H1 (cell line): ENCODE measurements around the gene RHEB. TPM values are rescaled to one million over a fixed set of nuclear protein-coding genes. Genes with fewer than 3 reads are reported as not detected.

Experiments used
- CTCF ChIA-PET: fragments of 300-600 bp; sonication (Branson Sonifier 250); formaldehyde crosslinking; loops from one replicate; lab custom pipeline; 2021; ENCODE audit not compliant: partially characterized antibody; lab: Charles Lee
- POLR2A ChIA-PET: fragments of 300-600 bp; sonication (Branson Sonifier 250); formaldehyde crosslinking; loops from one replicate; lab custom pipeline; 2021; ENCODE audit warnings: inconsistent platforms; ENCODE audit not compliant: partially characterized antibody; lab: Charles Lee
- DNase-seq, 2 experiments: peaks; one replicate each; pipeline versions ENCODE4 v3.0.0 to v3.0.0-alpha.2; 2010 to 2022; ENCODE audit warnings: low spot score in 2 of 2, low read depth in 1 of 2, mixed read lengths in 1 of 2
- FAIRE-seq: peaks from 2 replicates; lab custom pipeline; 2011; peaks lifted over from hg19 to GRCh38; lab: Jason Lieb, UNC
- H2AFZ ChIP-seq: 2 replicates; pipeline ENCODE4 v1.8.1; 2012; ENCODE audit warnings: low read length, inconsistent platforms
- H2AK5ac ChIP-seq: 2 replicates; pipeline ENCODE4 v1.6.1; 2013; ENCODE audit warnings: low read depth, low read length
- H2BK120ac ChIP-seq: replicated peaks from 2 replicates; pipeline ENCODE3; 2013; ENCODE audit warnings: low read depth, low read length, inconsistent platforms
- H2BK12ac ChIP-seq: 2 replicates; pipeline ENCODE4 v1.6.1; 2013; ENCODE audit warnings: low read depth, low read length
- H2BK15ac ChIP-seq: 2 replicates; pipeline ENCODE4 v1.6.1; 2013; ENCODE audit warnings: low read length
- H2BK20ac ChIP-seq: 2 replicates; pipeline ENCODE4 v1.6.1; 2013; ENCODE audit warnings: low read length
- H2BK5ac ChIP-seq: 2 replicates; pipeline ENCODE4 v1.6.1; 2013; ENCODE audit warnings: low read depth, low read length
- H3K14ac ChIP-seq: 2 replicates; pipeline ENCODE4 v1.6.1; 2013; ENCODE audit warnings: inconsistent platforms; ENCODE audit not compliant: insufficient read length
- H3K18ac ChIP-seq: 2 replicates; pipeline ENCODE4 v1.6.1; 2013; ENCODE audit warnings: low read length; ENCODE audit errors: extremely low read depth
- H3K23ac ChIP-seq: 2 replicates; pipeline ENCODE4 v1.6.1; 2013; ENCODE audit warnings: inconsistent platforms; ENCODE audit not compliant: insufficient read length
- H3K23me2 ChIP-seq: 2 replicates; pipeline ENCODE4 v1.6.1; 2013; ENCODE audit warnings: low read depth, low read length
- H3K27ac ChIP-seq: 2 replicates; pipeline ENCODE4 v1.6.1; 2011; ENCODE audit warnings: low read depth, low read length, inconsistent platforms
- H3K27me3 ChIP-seq, 4 experiments: replicated peaks in 1 of 4; 1 replicate in 1 of 4; 2 replicates in 3 of 4; pipeline versions ENCODE4 v1.6.1 to v1.8.1; 2011 to 2013; ENCODE audit warnings: low read length in 3 of 4, mild to moderate bottlenecking in 3 of 4, inconsistent platforms in 2 of 4, mixed read lengths in 2 of 4, moderate library complexity in 1 of 4; ENCODE audit not compliant: control insufficient read depth in 3 of 4, insufficient read depth in 3 of 4; ENCODE audit errors: extremely low read depth in 1 of 4
- H3K36me3 ChIP-seq, 4 experiments: 2 replicates each; pipeline versions ENCODE4 v1.6.1 to v1.8.1; 2011 to 2013; ENCODE audit warnings: mild to moderate bottlenecking in 4 of 4, low read length in 3 of 4, moderate library complexity in 2 of 4, control low read depth in 1 of 4, inconsistent platforms in 1 of 4; ENCODE audit not compliant: insufficient read depth in 4 of 4, control insufficient read depth in 2 of 4
- H3K4ac ChIP-seq: replicated peaks from 2 replicates; pipeline ENCODE3; 2013; ENCODE audit warnings: low read length, low read depth, mixed read lengths, inconsistent platforms; ENCODE audit not compliant: insufficient read length
- H3K4me1 ChIP-seq, 4 experiments: replicated peaks in 1 of 4; 1 replicate in 1 of 4; 2 replicates in 3 of 4; pipeline versions ENCODE4 v1.6.1 to v1.8.1; 2011 to 2013; ENCODE audit warnings: low read length in 3 of 4, inconsistent platforms in 2 of 4, mixed read lengths in 1 of 4; ENCODE audit not compliant: insufficient read depth in 4 of 4, control insufficient read depth in 3 of 4
- H3K4me2 ChIP-seq, 2 experiments: 2 replicates each; pipeline versions ENCODE4 v1.6.1 to v1.8.1; 2011 to 2013; ENCODE audit warnings: low read depth in 2 of 2, low read length in 2 of 2, control low read depth in 1 of 2, inconsistent platforms in 1 of 2, mild to moderate bottlenecking in 1 of 2; ENCODE audit not compliant: insufficient read depth in 1 of 2
- H3K4me3 ChIP-seq, 4 experiments: fragments of 200-600, 300-600 bp in 1 of 4; sonication (generic), shearing (Covaris generic), sonication (Bioruptor Twin) in 1 of 4; 2 replicates each; pipeline versions ENCODE4 v1.5.1 to v1.8.1; 2011 to 2016; ENCODE audit warnings: low read length in 4 of 4, low read depth in 3 of 4, control low read depth in 2 of 4, inconsistent platforms in 2 of 4, mild to moderate bottlenecking in 2 of 4, mixed read lengths in 1 of 4, moderate library complexity in 1 of 4; ENCODE audit not compliant: insufficient read depth in 2 of 4; ENCODE audit errors: extremely low read depth in 1 of 4
- H3K56ac ChIP-seq: replicated peaks from 2 replicates; pipeline ENCODE3; 2013; ENCODE audit warnings: low read depth, mild to moderate bottlenecking, mixed read lengths, low read length, inconsistent platforms; ENCODE audit not compliant: insufficient read length
- H3K79me1 ChIP-seq: 2 replicates; pipeline ENCODE4 v1.6.1; 2013; ENCODE audit warnings: low read depth, low read length, control low read depth
- H3K79me2 ChIP-seq, 2 experiments: 2 replicates each; pipeline versions ENCODE4 v1.6.1 to v1.8.1; 2012 to 2013; ENCODE audit warnings: low read length in 2 of 2, mild to moderate bottlenecking in 2 of 2, inconsistent platforms in 1 of 2; ENCODE audit not compliant: insufficient read depth in 2 of 2, control insufficient read depth in 1 of 2
- H3K9ac ChIP-seq, 4 experiments: replicated peaks in 1 of 4; 1 replicate in 1 of 4; 2 replicates in 3 of 4; pipeline versions ENCODE4 v1.6.1 to v1.8.1; 2011 to 2013; ENCODE audit warnings: low read depth in 3 of 4, low read length in 3 of 4, control low read depth in 2 of 4, mild to moderate bottlenecking in 2 of 4, moderate library complexity in 2 of 4, inconsistent platforms in 1 of 4; ENCODE audit errors: extremely low read depth in 1 of 4
- H3K9me3 ChIP-seq, 2 experiments: 2 replicates each; pipeline versions ENCODE4 v1.6.1 to v1.8.1; 2012 to 2013; ENCODE audit warnings: mild to moderate bottlenecking in 2 of 2, moderate library complexity in 2 of 2, control low read depth in 1 of 2, inconsistent platforms in 1 of 2, low read depth in 1 of 2, low read length in 1 of 2, mixed read lengths in 1 of 2; ENCODE audit not compliant: insufficient read depth in 2 of 2
- H4K20me1 ChIP-seq, 2 experiments: replicated peaks in 1 of 2; 2 replicates each; pipeline versions ENCODE3 to v1.8.1; 2011 to 2013; ENCODE audit warnings: inconsistent platforms in 2 of 2, low read length in 2 of 2, mild to moderate bottlenecking in 1 of 2; ENCODE audit not compliant: insufficient read depth in 2 of 2, control insufficient read depth in 1 of 2
- H4K5ac ChIP-seq: 2 replicates; pipeline ENCODE4 v1.6.1; 2013; ENCODE audit warnings: low read length, low read depth, mixed read lengths, inconsistent platforms; ENCODE audit not compliant: insufficient read length
- H4K8ac ChIP-seq: 2 replicates; pipeline ENCODE4 v1.8.0; 2013; ENCODE audit warnings: mild to moderate bottlenecking, moderate library complexity, low read length, inconsistent platforms; ENCODE audit not compliant: insufficient read depth; ENCODE audit errors: extremely low read depth
- H4K91ac ChIP-seq: replicated peaks from 2 replicates; pipeline ENCODE3; 2013; ENCODE audit warnings: low read length, mixed read lengths, inconsistent platforms; ENCODE audit not compliant: insufficient read length
- CTBP2 ChIP-seq: IDR thresholded peaks from 2 replicates; pipeline ENCODE4 v1.7.0; 2011; ENCODE audit warnings: borderline replicate concordance, mild to moderate bottlenecking, moderate library complexity, mixed read lengths, low read length; ENCODE audit not compliant: insufficient read depth, insufficient read length
- GABPA ChIP-seq: IDR thresholded peaks from 2 replicates; pipeline ENCODE4 v1.6.1; 2011; ENCODE audit warnings: mild to moderate bottlenecking, low read length, moderate library complexity, borderline replicate concordance; ENCODE audit not compliant: insufficient read depth
- RXRA ChIP-seq: IDR thresholded peaks from 2 replicates; pipeline ENCODE4 v1.6.1; 2011; ENCODE audit warnings: low read depth, mild to moderate bottlenecking, low read length, moderate library complexity; ENCODE audit not compliant: insufficient read depth
- SIN3A ChIP-seq, 2 experiments: IDR thresholded peaks in 1 of 2; conservative IDR thresholded peaks in 1 of 2; 2 replicates each; pipeline ENCODE4 v1.6.1; 2011 to 2012; ENCODE audit warnings: low read length in 2 of 2, improper control_type of control experiment in 1 of 2, low read depth in 1 of 2, mild to moderate bottlenecking in 1 of 2
- SUZ12 ChIP-seq: fragments of 200-600 bp; sonication (generic); IDR thresholded peaks from 2 replicates; pipeline ENCODE4 v1.6.1; 2012; ENCODE audit warnings: mild to moderate bottlenecking, inconsistent platforms, low read length, moderate library complexity, mixed read lengths
- WGBS, 2 experiments: shearing (Covaris generic) in 1 of 2; methylation state at CpG; one replicate each; pipeline versions ENCODE4 v1.1.6 to v1.1.7; 2013 to 2015; ENCODE audit warnings: low lambda C conversion rate in 2 of 2, mixed read lengths in 2 of 2, inconsistent platforms in 1 of 2, low coverage in 1 of 2, missing lambda C conversion rate in 1 of 2; ENCODE audit not compliant: insufficient replicate concordance in 2 of 2, insufficient coverage in 1 of 2, insufficient read length in 1 of 2; ENCODE audit errors: extremely low coverage in 1 of 2, missing lambda C conversion rate in 1 of 2; 5-methylcytosine and 5-hydroxymethylcytosine counted together
- polyA plus RNA-seq, 7 experiments: library from polyadenylated mRNA; depleted of rRNA in 3 of 7; stranded (reverse) in 5 of 7; unstranded in 2 of 7; fragments of >200 nt in 5 of 7; fragments of 200-250 nt in 2 of 7; gene quantifications; 1 replicate in 5 of 7; 2 replicates in 1 of 7; 4 replicates in 1 of 7; pipeline versions ENCODE4 v1.2.1 to v1.2.3, GENCODE V29; 2011 to 2013; ENCODE audit warnings: missing spikeins in 2 of 7, mixed read lengths in 2 of 7
- total RNA-seq: library from RNA; stranded (reverse); fragmentation: NEBNext Ultra II Directional; extraction: Animal tissue kit (Norgen Biotek cat#: 25700); gene quantifications from 2 replicates; pipeline ENCODE4 v1.2.1, GENCODE V29; 2021

The RHEB gene
- total and polyA plus RNA-seq, 2 of the 8 experiments (the other 6 are each of a cell fraction or from before 2014, with no cell fraction given), result 60.8 to 132 TPM

GRCh38 chr7:151524331-151524730 is 4.6 kb upstream of the RHEB start:
- no peak for DNase-seq

More at GRCh38 chr7:151524331-151524730, 4.6 kb upstream of the RHEB start:
- no peak overlapping the region for H3K18ac ChIP-seq
- TF ChIP-seq GABPA (no peak), CTBP2 (no peak), SUZ12 (no peak), SIN3A (conservative IDR thresholded peaks at IDR 0.05 in 1 of 2, IDR thresholded peaks at IDR 0.05 in 1 of 2; ENCODE audit: low read depth in 1 of 2, low read length in 2 of 2) (no peak), RXRA (no peak)
- peaks cover 0 to 5% (median 4%) of the 10 kb centered on the region in 4 experiments; a peak in 2 of 7 replicates for H3K27me3 ChIP-seq
- H4K8ac ChIP-seq, result no peak overlapping the region
- H3K4me1 ChIP-seq, result peaks cover 0 to 6% (median 4%) of the 10 kb centered on the region in 4 experiments; a peak in 2 of 7 replicates
- no peaks in the 10 kb centered on the region for H3K79me1 ChIP-seq
- H3K23me2 ChIP-seq, result no peaks in the 10 kb centered on the region
- H3K9me3 ChIP-seq, result peaks cover 0 to 2% of the 10 kb centered on the region in 2 experiments; a peak in 1 of 4 replicates
- no peaks in the 10 kb centered on the region for H3K79me2 ChIP-seq
- no peak overlapping the region for H3K4me3 ChIP-seq
- H3K4ac ChIP-seq, result no peak overlapping the region
- H2BK12ac ChIP-seq, result no peak overlapping the region
- H3K36me3 ChIP-seq, result no peaks in the 10 kb centered on the region
- no peak overlapping the region for H3K27ac ChIP-seq
- no peak overlapping the region for H2AFZ ChIP-seq
- H2BK20ac ChIP-seq, result no peak overlapping the region
- ChIA-PET POLR2A (interaction anchor here (0.6 kb wide), 2 partner anchors 9 to 115 kb away, joined by 3 to 4 read pairs; partner anchors contain the start of gene WDR86), CTCF (interaction anchor here (0.6 to 0.9 kb wide), 2 partner anchors 67 to 181 kb away, joined by 3 to 4 read pairs; no protein-coding TSS in a partner anchor)
- no peak overlapping the region for H2BK120ac ChIP-seq
- H4K20me1 ChIP-seq, result no peaks in the 10 kb centered on the region
- H3K14ac ChIP-seq, result no peak overlapping the region
- no peak for FAIRE-seq
- H3K23ac ChIP-seq, result no peak overlapping the region
- no peak overlapping the region for H3K4me2 ChIP-seq
- H2BK5ac ChIP-seq, result no peak overlapping the region
- no peak overlapping the region for H4K5ac ChIP-seq
- no peak overlapping the region for H3K9ac ChIP-seq
- WGBS, 2 experiments, result 90% methylated on average over 8 of the region's 8 CpGs; no CpG with 5 or more reads in 1 of the 2 experiments
- H2AK5ac ChIP-seq, result no peak overlapping the region
- no peak overlapping the region for H3K56ac ChIP-seq
- no peak overlapping the region for H4K91ac ChIP-seq
- H2BK15ac ChIP-seq, result no peak overlapping the region
